IPS DF 19.7 (cell line): ENCODE results near the gene RNMT.
"Not testable (repeated sequence)": the region's sequence is repeated elsewhere in the genome, so short reads cannot be mapped to it uniquely, and the experiment has no call there.

Experiments
- DNase-seq: peaks from one replicate; pipeline ENCODE4 v3.0.0-alpha.2; 2013; ENCODE audit warnings: low read depth, low spot score

The RNMT gene

GRCh38 chr18:13726232-13726971, at the start of gene RNMT, which contains the start of gene FAM210A:
RNMT (plus strand) TSS chr18:13726673; CDS start chr18:13731518, 4,845 bp downstream.
FAM210A (minus strand) TSS chr18:13726558; CDS start chr18:13682077, 44,481 bp downstream.
- DNase-seq: peak; percentile 68

- DNase-seq: not testable (repeated sequence)
Observed at GRCh38 chr18:13677350-13677749, 49.1 kb upstream of the RNMT start.

DNA sequence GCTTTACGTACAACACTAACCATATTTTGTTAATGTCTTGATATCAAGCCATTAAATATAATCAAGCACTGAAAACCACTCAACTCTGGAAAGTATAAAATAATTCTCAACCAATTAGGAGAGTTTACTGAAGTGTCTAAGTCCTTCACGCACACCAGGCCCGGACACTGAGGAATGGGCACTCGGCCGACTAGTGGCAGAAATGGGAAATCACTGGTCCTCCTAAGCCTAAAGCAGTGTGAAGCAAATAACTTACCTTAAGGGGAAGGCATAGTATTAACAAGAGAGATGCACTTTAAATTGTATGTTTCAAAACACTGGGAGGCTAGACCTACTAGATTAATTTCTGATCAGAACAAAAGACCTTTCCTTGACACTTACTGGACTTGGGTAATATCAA, 45.9 kb upstream of the RNMT start:
- DNase-seq: no peak

- no peak for DNase-seq
Observed at GRCh38 chr18:13681701-13682100, 44.8 kb upstream of the RNMT start.

- DNase-seq: no peak
Observed at GRCh38 chr18:13684546-13684945, 41.9 kb upstream of the RNMT start.

GRCh38 chr18:13688191-13689136, 38.0 kb upstream of the RNMT start:
- no peak for DNase-seq

DNA sequence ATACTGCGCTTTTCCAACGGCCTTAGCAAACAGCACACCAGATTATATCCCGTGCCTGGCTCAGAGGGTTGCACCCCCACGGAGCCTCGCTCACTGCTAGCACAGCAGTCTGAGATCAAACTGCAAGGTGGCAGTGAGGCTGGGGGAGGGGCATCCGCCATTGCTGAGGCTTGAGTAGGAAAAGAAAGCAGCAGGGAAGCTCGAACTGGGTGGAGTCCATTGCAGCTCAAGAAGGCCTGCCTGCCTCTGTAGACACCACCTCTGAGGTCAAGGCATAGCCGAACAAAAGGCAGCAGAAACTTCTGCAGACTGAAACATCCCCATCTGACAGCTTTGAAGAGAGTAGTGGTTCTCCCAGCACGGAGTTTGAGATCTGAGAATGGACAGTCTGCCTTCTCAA, 36.4 kb upstream of the RNMT start:
- DNase-seq: not testable (repeated sequence)

GRCh38 chr18:13695337-13695736, 31.1 kb upstream of the RNMT start:
- DNase-seq: not testable (repeated sequence)

DNA sequence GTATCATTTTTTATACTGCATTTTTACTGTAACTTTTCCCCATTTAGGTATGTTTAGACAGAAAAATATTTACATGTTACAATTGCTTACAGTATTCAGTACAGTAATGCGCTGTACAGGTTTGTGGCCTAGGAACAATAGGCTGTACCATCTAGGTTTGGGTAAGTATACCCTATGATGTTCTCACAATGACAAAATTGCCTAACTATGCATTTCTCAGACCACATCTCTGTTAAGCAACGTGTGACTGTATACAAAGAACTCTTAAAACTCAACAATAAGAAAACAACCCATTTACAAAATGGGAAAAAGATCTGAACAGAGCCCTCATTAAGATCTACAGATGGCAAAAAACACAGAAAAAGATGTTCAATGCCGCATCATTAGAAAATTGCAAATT, 29.5 kb upstream of the RNMT start:
- DNase-seq: no peak

GRCh38 chr18:13700153-13700552, 26.3 kb upstream of the RNMT start:
- no peak for DNase-seq

DNA sequence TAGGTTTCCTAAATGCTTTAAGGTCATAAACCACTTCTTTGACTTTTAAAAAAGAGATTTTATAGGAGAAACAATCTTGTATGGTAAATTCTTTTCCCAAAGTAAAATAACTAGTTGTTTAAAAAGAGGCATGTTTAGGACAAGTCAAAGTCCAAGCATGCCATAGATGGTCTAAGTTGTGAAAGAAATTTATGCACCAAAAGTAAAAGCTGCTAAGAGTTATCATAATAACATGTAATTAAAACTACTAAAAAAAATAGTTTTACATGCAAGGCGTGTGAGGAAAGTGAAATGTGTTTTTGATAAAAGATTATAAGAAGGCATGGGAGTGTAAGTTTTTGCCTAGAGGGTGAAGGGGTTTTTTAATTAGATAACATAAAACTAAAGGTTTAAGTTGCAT, 22.6 kb upstream of the RNMT start:
- DNase-seq: no peak

DNA sequence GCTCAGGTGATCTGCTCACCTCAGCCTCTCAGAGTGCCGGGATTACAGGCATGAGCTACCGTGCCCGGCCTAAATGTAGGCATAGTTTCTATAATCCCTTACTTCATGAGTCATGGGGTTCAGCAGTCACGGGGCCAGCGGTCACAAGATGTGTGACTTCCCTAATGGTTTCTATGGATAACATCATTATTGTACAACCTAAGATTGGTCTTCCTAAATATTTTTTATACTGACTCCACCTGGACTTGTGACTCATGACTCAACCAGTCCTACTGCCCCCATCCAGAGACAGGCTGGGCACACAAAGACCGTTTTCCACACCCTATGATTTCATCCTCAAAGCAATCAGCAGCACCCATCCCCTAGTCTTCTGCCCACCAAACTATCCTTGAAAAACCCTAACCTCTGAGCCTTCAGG, 16.1 kb upstream of the RNMT start:
- no peak for DNase-seq

DNA sequence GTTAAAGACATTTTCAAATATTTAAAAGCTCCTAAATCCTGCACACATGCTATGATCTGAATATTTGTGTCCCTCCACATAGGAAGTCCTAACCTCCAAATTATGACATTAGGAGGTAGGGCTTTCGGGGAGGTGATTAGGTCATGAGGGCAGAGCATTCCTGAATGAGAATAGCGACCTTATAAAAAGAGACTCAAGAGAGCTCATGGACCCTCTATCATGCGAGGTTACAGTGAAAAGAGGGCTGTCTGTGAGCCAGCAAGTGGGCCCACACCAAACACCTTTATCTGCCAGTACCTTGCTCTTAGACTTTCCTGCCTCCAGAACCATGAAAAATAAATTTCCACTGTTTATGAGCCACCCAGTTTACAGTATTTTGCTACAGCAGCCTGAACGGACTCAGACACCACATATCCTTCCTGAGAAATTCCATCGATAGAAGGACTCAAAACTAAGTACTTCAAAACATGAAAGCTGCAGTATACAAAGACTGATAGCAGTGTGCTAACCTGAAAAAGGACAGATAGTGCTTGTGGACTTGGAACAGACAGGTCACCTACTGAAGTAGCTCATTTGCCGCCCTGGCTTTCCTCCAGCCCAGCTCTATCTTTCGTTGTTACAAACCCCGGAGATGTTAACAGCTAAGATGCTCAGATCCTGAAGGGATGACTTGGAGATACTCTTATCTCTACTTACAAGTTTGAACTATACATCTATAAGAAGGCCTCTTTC, 13.9 kb upstream of the RNMT start:
- no peak for DNase-seq

DNA sequence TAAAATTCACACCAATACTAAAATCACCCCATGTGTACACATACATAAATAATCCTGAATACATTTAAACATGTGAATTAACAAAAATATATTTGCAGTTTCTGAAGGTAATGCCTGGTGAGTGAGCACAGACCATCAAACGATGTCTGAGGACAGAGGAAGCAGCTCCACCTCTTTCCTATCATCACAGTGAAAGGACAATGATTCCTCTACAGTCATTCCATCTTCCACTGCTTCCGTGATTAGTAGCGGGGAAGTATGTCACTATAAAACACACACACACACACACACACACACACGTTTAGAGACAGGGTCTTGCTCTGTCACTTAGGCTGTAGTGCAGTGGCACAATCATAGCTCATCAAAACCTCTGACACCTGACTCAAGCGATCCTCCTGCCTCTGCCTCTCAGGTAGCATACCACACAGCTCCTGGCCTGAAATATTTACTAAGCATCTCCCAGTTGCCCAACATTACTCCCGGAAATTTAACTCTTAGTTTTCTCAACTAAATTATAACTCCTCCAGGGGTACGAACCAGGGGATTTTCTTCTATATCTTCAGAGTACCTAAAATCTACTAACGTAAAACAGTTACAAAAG, 12.9 kb upstream of the RNMT start:
- DNase-seq: no peak

- DNase-seq: no peak
Observed at GRCh38 chr18:13715330-13715729, 11.1 kb upstream of the RNMT start.

DNA sequence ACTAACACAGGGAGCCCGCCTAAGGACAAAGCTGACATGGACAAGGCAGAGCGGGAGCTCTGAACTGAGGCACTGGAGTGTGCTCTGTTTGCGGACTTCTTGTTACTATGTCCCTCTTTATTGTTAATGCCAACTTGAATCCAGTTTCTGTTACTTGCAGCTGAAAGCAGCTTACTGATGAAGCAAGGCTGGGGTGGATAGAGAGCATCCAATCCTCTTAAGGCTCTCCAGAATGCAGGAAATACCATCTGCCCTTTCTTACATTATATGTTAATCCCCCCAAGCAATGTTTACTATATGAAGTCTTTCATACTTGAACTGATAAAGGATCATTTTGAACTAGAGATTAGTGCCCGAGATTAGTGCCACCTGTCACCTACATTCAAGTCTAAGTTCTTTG, 9.6 kb upstream of the RNMT start:
- no peak for DNase-seq

- no peak for DNase-seq
Observed at GRCh38 chr18:13720123-13720522, 6.3 kb upstream of the RNMT start.

DNA sequence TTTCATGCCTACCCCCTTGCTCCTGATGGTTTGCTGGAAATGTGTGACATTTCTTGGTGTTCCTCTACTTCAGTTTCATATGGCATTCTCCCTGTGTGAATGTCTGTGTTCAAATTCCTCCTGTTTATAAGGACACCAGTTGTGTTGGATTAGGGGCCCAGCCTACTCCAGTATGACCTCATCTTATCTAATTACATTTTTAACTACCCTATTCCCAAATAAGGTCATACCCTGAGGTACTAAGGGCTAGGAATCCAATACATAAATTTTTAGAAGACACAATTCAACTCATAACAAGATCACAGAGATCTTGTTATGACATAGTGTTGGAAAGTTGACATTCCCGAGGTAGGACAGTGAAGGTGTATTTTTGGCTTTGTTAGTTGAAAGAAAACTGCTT, 5.6 kb upstream of the RNMT start:
- no peak for DNase-seq

DNA sequence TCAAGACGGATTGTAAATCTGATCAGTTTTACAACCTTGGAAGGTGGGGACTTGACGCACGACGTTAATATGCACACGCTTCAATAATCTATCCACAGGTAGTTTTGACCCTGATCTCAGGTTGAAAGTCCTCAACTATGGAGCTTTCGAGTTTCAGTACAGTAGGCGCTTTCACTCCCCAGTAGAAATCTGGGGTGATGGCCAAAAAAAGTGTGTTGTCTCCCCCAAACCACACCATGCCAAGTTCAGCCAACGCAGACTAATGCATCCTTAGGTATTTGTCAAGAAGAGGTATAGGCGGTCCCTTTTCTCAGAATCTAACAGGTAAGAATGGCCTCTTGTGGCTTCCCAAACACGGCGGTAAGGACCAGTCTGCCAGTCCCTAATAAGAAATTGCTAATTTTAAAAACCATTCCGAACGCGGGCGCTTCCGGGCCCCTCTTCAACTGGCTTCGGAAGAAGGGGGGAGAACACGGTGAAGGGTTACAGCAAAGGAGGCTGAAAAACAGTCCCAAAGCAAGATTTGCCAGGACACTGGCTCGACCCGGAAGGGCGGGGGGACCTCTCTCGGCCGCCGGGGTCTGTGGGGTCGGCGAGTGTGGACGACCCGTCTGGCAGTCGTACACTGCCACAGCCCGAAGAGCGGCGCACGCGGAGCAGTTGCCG, 774 bp upstream of the RNMT start:
- no peak for DNase-seq

- no peak for DNase-seq
Observed at GRCh38 chr18:13726972-13727331, 479 bp downstream of the RNMT start.

DNA sequence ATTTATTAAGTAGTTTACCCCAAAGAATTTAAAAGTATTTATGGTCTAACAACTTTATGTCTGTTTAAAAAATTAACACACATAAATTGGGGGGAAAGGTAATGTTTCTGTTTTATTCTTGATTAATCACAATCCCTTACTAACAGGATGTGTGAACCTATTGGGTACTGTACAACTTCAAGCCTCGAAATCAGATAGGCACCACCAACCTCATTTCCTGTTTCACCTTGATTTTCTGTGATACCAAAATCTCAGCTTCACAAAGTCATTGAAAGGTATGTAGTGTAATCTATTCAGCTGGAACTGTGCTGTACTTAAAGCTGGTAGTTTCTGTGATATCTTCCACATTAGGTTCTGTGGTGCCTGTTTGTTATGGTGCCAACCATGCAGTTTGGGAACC, 4.0 kb downstream of the RNMT start:
- no peak for DNase-seq
